WTC11 (cell line): ENCODE data around the gene SORT1. TPM values are rescaled to one million over a fixed set of nuclear protein-coding genes. Genes with fewer than 3 reads are reported as not detected.

Source experiments
- ATAC-seq: fragments of 200-7000 bp; cut with Tn5 transposase; 2 replicates; pipeline ENCODE4 v1.10.0; 2021; ENCODE audit warnings: mild to moderate bottlenecking, moderate library complexity
- CTCF ChIA-PET: fragments of 300-600 bp; sonication (Branson Sonifier 250); formaldehyde crosslinking; loops from one replicate; lab custom pipeline; 2021; ENCODE audit warnings: antibody characterized with exemption; lab: Charles Lee
- POLR2A ChIA-PET: fragments of 350-600 bp; sonication (Branson Sonifier 250); formaldehyde crosslinking; loops from one replicate; lab custom pipeline; 2021; ENCODE audit warnings: antibody characterized with exemption; lab: Charles Lee
- DNase-seq: peaks from one replicate; pipeline ENCODE4 v3.0.0; 2021; ENCODE audit warnings: low spot score
- H3K27ac Mint-ChIP-seq: 2 replicates; pipeline ENCODE4 v1.8.0; 2021; ENCODE audit warnings: mixed read lengths
- H3K27me3 Mint-ChIP-seq: 2 replicates; pipeline ENCODE4 v1.8.0; 2021; ENCODE audit warnings: low read depth, mild to moderate bottlenecking, moderate library complexity, mixed read lengths
- H3K36me3 Mint-ChIP-seq: 2 replicates; pipeline ENCODE4 v1.8.0; 2021; ENCODE audit warnings: mixed read lengths
- H3K4me1 Mint-ChIP-seq: 2 replicates; pipeline ENCODE4 v1.8.0; 2022; ENCODE audit warnings: mixed read lengths
- H3K4me3 Mint-ChIP-seq: 2 replicates; pipeline ENCODE4 v1.8.0; 2021; ENCODE audit warnings: mild to moderate bottlenecking, moderate library complexity, mixed read lengths
- H3K9me3 Mint-ChIP-seq: 2 replicates; pipeline ENCODE4 v1.8.0; 2021; ENCODE audit warnings: mixed read lengths
- ARID4B ChIP-seq: sonication (generic); formaldehyde crosslinking; IDR thresholded peaks from 2 replicates; pipeline ENCODE4 v1.8.0; 2023; ENCODE audit warnings: missing genetic modification reagents, mild to moderate bottlenecking, borderline replicate concordance
- ATF1 ChIP-seq: sonication (generic); formaldehyde crosslinking; IDR thresholded peaks from 2 replicates; pipeline ENCODE4 v1.8.1; 2023; ENCODE audit warnings: mild to moderate bottlenecking, moderate library complexity, missing genetic modification reagents
- ATF6 ChIP-seq: sonication (generic); formaldehyde crosslinking; IDR thresholded peaks from 2 replicates; pipeline ENCODE4 v1.8.1; 2023; ENCODE audit warnings: mild to moderate bottlenecking, missing genetic modification reagents
- CBFB ChIP-seq: sonication (generic); formaldehyde crosslinking; IDR thresholded peaks from 2 replicates; pipeline ENCODE4 v1.8.1; 2022; ENCODE audit warnings: mild to moderate bottlenecking, low read depth, missing genetic modification reagents
- CREM ChIP-seq: sonication (generic); formaldehyde crosslinking; IDR thresholded peaks from 2 replicates; pipeline ENCODE4 v1.8.1; 2022; ENCODE audit warnings: mild to moderate bottlenecking, missing genetic modification reagents, moderate library complexity
- E2F1 ChIP-seq: sonication (generic); formaldehyde crosslinking; IDR thresholded peaks from 2 replicates; pipeline ENCODE4 v1.8.0; 2022; ENCODE audit warnings: mild to moderate bottlenecking, missing genetic modification reagents
- ELF4 ChIP-seq: sonication (generic); formaldehyde crosslinking; IDR thresholded peaks from 2 replicates; pipeline ENCODE4 v1.8.1; 2022; ENCODE audit warnings: low read depth, mild to moderate bottlenecking, moderate library complexity, missing genetic modification reagents
- ERG ChIP-seq: fragments of 250-450 bp; sonication (Bioruptor Pico); IDR thresholded peaks from 2 replicates; pipeline ENCODE4 v1.8.0; 2021; ENCODE audit warnings: mild to moderate bottlenecking
- JUN ChIP-seq: sonication (generic); formaldehyde crosslinking; IDR thresholded peaks from 2 replicates; pipeline ENCODE4 v1.8.0; 2023; ENCODE audit warnings: mild to moderate bottlenecking, missing genetic modification reagents
- MYBL2 ChIP-seq: sonication (generic); formaldehyde crosslinking; IDR thresholded peaks from 2 replicates; pipeline ENCODE4 v1.8.1; 2023; ENCODE audit warnings: mild to moderate bottlenecking, moderate library complexity, missing genetic modification reagents
- NFATC4 ChIP-seq: fragments of 250-450 bp; sonication (Bioruptor Pico); IDR thresholded peaks from 2 replicates; pipeline ENCODE4 v1.9.0; 2021; ENCODE audit warnings: mild to moderate bottlenecking
- NFYB ChIP-seq: sonication (generic); formaldehyde crosslinking; conservative IDR thresholded peaks from 2 replicates; pipeline ENCODE4 v1.8.0; 2022; ENCODE audit warnings: low read depth, missing genetic modification reagents
- OVOL2 ChIP-seq: fragments of 250-450 bp; sonication (Bioruptor Pico); IDR thresholded peaks from 2 replicates; pipeline ENCODE4 v1.9.0; 2021; ENCODE audit warnings: mild to moderate bottlenecking, borderline replicate concordance
- ZBTB43 ChIP-seq: sonication (generic); formaldehyde crosslinking; IDR thresholded peaks from 2 replicates; pipeline ENCODE4 v1.8.1; 2023; ENCODE audit warnings: mild to moderate bottlenecking, missing genetic modification reagents
- ZNF138 ChIP-seq: sonication (generic); formaldehyde crosslinking; conservative IDR thresholded peaks from 2 replicates; pipeline ENCODE4 v1.8.1; 2022; ENCODE audit warnings: mild to moderate bottlenecking, moderate library complexity, missing genetic modification reagents
- ZNF232 ChIP-seq: sonication (generic); formaldehyde crosslinking; IDR thresholded peaks from 2 replicates; pipeline ENCODE4 v1.8.0; 2022; ENCODE audit warnings: mild to moderate bottlenecking, missing genetic modification reagents
- ZNF416 ChIP-seq: fragments of 250-450 bp; sonication (Bioruptor Pico); IDR thresholded peaks from 2 replicates; pipeline ENCODE4 v1.9.0; 2021; ENCODE audit warnings: mild to moderate bottlenecking, inconsistent platforms
- ZNF425 ChIP-seq: fragments of 250-450 bp; sonication (Bioruptor Pico); conservative IDR thresholded peaks from 2 replicates; pipeline ENCODE4 v1.9.0; 2021; ENCODE audit warnings: mild to moderate bottlenecking
- ZSCAN18 ChIP-seq: fragments of 250-450 bp; sonication (Bioruptor Pico); IDR thresholded peaks from 2 replicates; pipeline ENCODE4 v2.1.2; 2022; ENCODE audit warnings: mild to moderate bottlenecking, moderate library complexity
- total RNA-seq: library from RNA; stranded (reverse); gene quantifications from 3 replicates; pipeline ENCODE4 v1.2.3, GENCODE V29; 2021

SORT1 gene
- total RNA-seq, 1 experiment from 2014 or later: 55.9 TPM

GRCh38 chr1:109266965-109267364 lies 130.8 kb downstream of the SORT1 start (continued):
- no peak for TF ChIP-seq ZSCAN18 (CRISPR knock-in tag)
- no peak for TF ChIP-seq JUN
- TF ChIP-seq ARID4B: no peak
- TF ChIP-seq ZNF425 (CRISPR knock-in tag): no peak
- no peak for TF ChIP-seq OVOL2 (CRISPR knock-in tag)
- TF ChIP-seq ELF4 (CRISPR knock-in tag): no peak
- no peak for TF ChIP-seq ZNF232 (CRISPR knock-in tag)

- H3K27me3 Mint-ChIP-seq: no peaks in the 10 kb centered on the region
- H3K36me3 Mint-ChIP-seq: peaks cover 5% of the 10 kb centered on the region; the same call in 1 of the 2 replicates
- H3K9me3 Mint-ChIP-seq: no peaks in the 10 kb centered on the region
- H3K4me1 Mint-ChIP-seq: peaks cover 9% of the 10 kb centered on the region
- no peak overlapping the region for H3K27ac Mint-ChIP-seq
- ChIA-PET CTCF (interaction anchor here (0.7 kb wide), 1 partner anchor 12 kb away, joined by 3 read pairs; no protein-coding TSS in a partner anchor), POLR2A (no interaction called here)
- no peak for ATAC-seq
- no peak overlapping the region for H3K4me3 Mint-ChIP-seq
- no peak for DNase-seq
- TF ChIP-seq NFYB (CRISPR knock-in tag) (no peak), ZSCAN18 (CRISPR knock-in tag) (no peak), MYBL2 (CRISPR knock-in tag) (no peak), ZNF232 (CRISPR knock-in tag) (no peak), CBFB (CRISPR knock-in tag) (no peak), CREM (no peak), ATF1 (CRISPR knock-in tag) (no peak), E2F1 (CRISPR knock-in tag) (no peak), ERG (CRISPR knock-in tag) (no peak), ZNF138 (CRISPR knock-in tag) (no peak), ATF6 (no peak), NFATC4 (CRISPR knock-in tag) (no peak), ZBTB43 (CRISPR knock-in tag) (no peak), ZNF416 (CRISPR knock-in tag) (no peak)
Observed at GRCh38 chr1:109265741-109266330, 131.9 kb downstream of the SORT1 start.
